ENCODE measurements around the gene FAM131C. TPM values are rescaled to one million over a fixed set of nuclear protein-coding genes. Genes with fewer than 3 reads are reported as not detected.
"Not testable (repeated sequence)": the region's sequence is repeated elsewhere in the genome, so short reads cannot be mapped to it uniquely, and the experiment has no call there.

The FAM131C gene
- polyA plus RNA-seq, 4 donors = 1.4 to 2.3 (median 2.0) TPM

GRCh38 chr1:16107039-16107438 lies 33.6 kb upstream of the FAM131C start:
- not testable (repeated sequence) for DNase-seq (ENCODE audit: low read depth in 4 of 4, low spot score in 3 of 4)

- no peak for DNase-seq (ENCODE audit: low read depth in 4 of 4, low spot score in 3 of 4)
Measured at GRCh38 chr1:16101623-16102022, 28.2 kb upstream of the FAM131C start.

- no peak for DNase-seq (ENCODE audit: low read depth in 4 of 4, low spot score in 3 of 4)
Measured at GRCh38 chr1:16099412-16099811, 26.0 kb upstream of the FAM131C start.

- DNase-seq (ENCODE audit: low read depth in 4 of 4, low spot score in 3 of 4) = no peak
Measured at GRCh38 chr1:16095447-16095846, 22.0 kb upstream of the FAM131C start.

GRCh38 chr1:16094453-16095158 lies 21.2 kb upstream of the FAM131C start:
- DNase-seq (ENCODE audit: low read depth in 4 of 4, low spot score in 3 of 4) = no peak

- DNase-seq (ENCODE audit: low read depth in 4 of 4, low spot score in 3 of 4) = no peak
Measured at GRCh38 chr1:16093611-16094010, 20.2 kb upstream of the FAM131C start.

GRCh38 chr1:16092923-16093511 lies 19.6 kb upstream of the FAM131C start:
- no peak for DNase-seq (ENCODE audit: low read depth in 4 of 4, low spot score in 3 of 4)

GRCh38 chr1:16092097-16092922 lies 18.9 kb upstream of the FAM131C start:
- DNase-seq (ENCODE audit: low read depth in 4 of 4, low spot score in 3 of 4) = no peak

- DNase-seq (ENCODE audit: low read depth in 4 of 4, low spot score in 3 of 4) = no peak
Measured at GRCh38 chr1:16091296-16091695, 17.8 kb upstream of the FAM131C start.

- no peak for DNase-seq (ENCODE audit: low read depth in 4 of 4, low spot score in 3 of 4)
Measured at GRCh38 chr1:16090076-16090826, 16.8 kb upstream of the FAM131C start.

GRCh38 chr1:16088996-16089395 lies 15.5 kb upstream of the FAM131C start:
- DNase-seq (ENCODE audit: low read depth in 4 of 4, low spot score in 3 of 4) = no peak

GRCh38 chr1:16088351-16088911 lies 15.0 kb upstream of the FAM131C start:
- no peak for DNase-seq (ENCODE audit: low read depth in 4 of 4, low spot score in 3 of 4)

- no peak for DNase-seq (ENCODE audit: low read depth in 4 of 4, low spot score in 3 of 4)
Measured at GRCh38 chr1:16087733-16088132, 14.3 kb upstream of the FAM131C start.

- no peak for DNase-seq (ENCODE audit: low read depth in 4 of 4, low spot score in 3 of 4)
Measured at GRCh38 chr1:16085522-16085921, 12.1 kb upstream of the FAM131C start.

GRCh38 chr1:16083486-16083885 lies 10.0 kb upstream of the FAM131C start:
- no peak for DNase-seq (ENCODE audit: low read depth in 4 of 4, low spot score in 3 of 4)

- no peak for DNase-seq (ENCODE audit: low read depth in 4 of 4, low spot score in 3 of 4)
Measured at GRCh38 chr1:16082283-16083038, 9.0 kb upstream of the FAM131C start.

GRCh38 chr1:16081636-16082035 lies 8.2 kb upstream of the FAM131C start:
- no peak for DNase-seq (ENCODE audit: low read depth in 4 of 4, low spot score in 3 of 4)

- no peak for DNase-seq (ENCODE audit: low read depth in 4 of 4, low spot score in 3 of 4)
Measured at GRCh38 chr1:16080422-16081150, 7.1 kb upstream of the FAM131C start.

All from right renal pelvis (tissue), 4 donors.